Astrocyte of the cerebellum (primary cell): ENCODE measurements around the gene SPATS2.
"Not testable (repeated sequence)": the region's sequence is repeated elsewhere in the genome, so short reads cannot be mapped to it uniquely, and the experiment has no call there.

Experiments used
- DNase-seq: peaks from one replicate; pipeline ENCODE4 v3.0.0-alpha.2; 2011; ENCODE audit warnings: low read depth
- H3K4me3 ChIP-seq: 2 replicates; pipeline ENCODE4 v1.5.1; 2011; ENCODE audit warnings: mild to moderate bottlenecking, low read depth, low read length, moderate library complexity
- CTCF ChIP-seq: IDR thresholded peaks from 2 replicates; pipeline ENCODE4 v1.5.1; 2012; ENCODE audit warnings: low read length, low read depth, moderate library complexity, mild to moderate bottlenecking; ENCODE audit errors: missing control alignments
- in situ Hi-C: cut with HindIII; loops from 2 replicates; pipeline ENCODE4 v1.10.0; 2017; ENCODE audit warnings: low sequenced_read_pairs

Gene SPATS2

GRCh38 chr12:49416892-49417291 is 49.6 kb downstream of the SPATS2 start:
- TF ChIP-seq CTCF, result no peak
- DNase-seq, result no peak
- in situ Hi-C loops, result loop anchor here (5.0 kb wide), 1 partner anchor 50 kb away; the partner anchor contains the start of gene SPATS2
- H3K4me3 ChIP-seq, result no peak overlapping the region

- DNase-seq, result no peak
- no peak overlapping the region for H3K4me3 ChIP-seq
- no peak for TF ChIP-seq CTCF
- in situ Hi-C loops, result loop anchor here (5.0 kb wide), 1 partner anchor 50 kb away; the partner anchor contains the start of gene SPATS2
These were observed 50.3 kb downstream of the SPATS2 start for GRCh38 chr12:49417558-49417957.

GRCh38 chr12:49420556-49420955 is 53.3 kb downstream of the SPATS2 start:
- in situ Hi-C loops, result no loop called here
- TF ChIP-seq CTCF, result no peak
- no peak overlapping the region for H3K4me3 ChIP-seq
- DNase-seq, result no peak

GRCh38 chr12:49422114-49422513 is 54.9 kb downstream of the SPATS2 start:
- in situ Hi-C loops, result no loop called here
- TF ChIP-seq CTCF, result no peak
- no peak for DNase-seq
- no peak overlapping the region for H3K4me3 ChIP-seq

GRCh38 chr12:49428793-49429192 is 61.5 kb downstream of the SPATS2 start:
- TF ChIP-seq CTCF, result no peak

GRCh38 chr12:49432616-49433015 is 65.4 kb downstream of the SPATS2 start:
- DNase-seq, result no peak
- TF ChIP-seq CTCF, result no peak
- in situ Hi-C loops, result no loop called here
- no peak overlapping the region for H3K4me3 ChIP-seq

More at GRCh38 chr12:49428793-49429192, 61.5 kb downstream of the SPATS2 start:
- DNase-seq, result peak; percentile 59
- in situ Hi-C loops, result no loop called here
- H3K4me3 ChIP-seq, result no peak overlapping the region

- DNase-seq, H3K4me3 ChIP-seq, in situ Hi-C loops: not testable (repeated sequence)
These were observed 69.5 kb downstream of the SPATS2 start for GRCh38 chr12:49436799-49437198.
